Measurements from ENCODE around the gene MMP24. TPM values are rescaled to one million over a fixed set of nuclear protein-coding genes. Genes with fewer than 3 reads are reported as not detected.

MMP24 gene
- total RNA-seq, 2 donors from 2014 or later: 0.52 to 0.88 TPM

DNA sequence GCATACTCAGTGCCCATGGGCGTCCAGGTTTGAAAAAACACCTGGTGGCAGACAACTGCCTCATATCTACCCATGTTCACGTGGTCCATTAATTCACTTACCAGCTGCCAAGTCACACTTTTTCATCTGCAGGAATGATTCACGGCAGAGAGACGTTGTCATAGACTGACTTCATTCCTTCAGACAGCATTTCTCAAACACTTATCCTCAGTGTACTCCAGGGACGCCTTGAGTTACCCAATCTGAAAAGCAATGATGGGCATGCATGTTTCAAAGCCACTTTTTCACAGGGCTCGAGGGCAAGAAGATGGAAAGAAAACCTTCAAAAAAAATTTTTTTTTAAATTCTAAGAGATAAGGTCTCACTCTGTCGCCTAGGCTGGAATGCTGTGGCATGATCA, 45.4 kb downstream of the MMP24 start:
- intact Hi-C loops (cut with DNase I): loop anchor here in 1 of 2 donors (10.0 kb wide), 1 partner anchor 177 kb away; the partner anchor contains the start of gene TRPC4AP
- no peak for DNase-seq (ENCODE audit: low spot score)

DNA sequence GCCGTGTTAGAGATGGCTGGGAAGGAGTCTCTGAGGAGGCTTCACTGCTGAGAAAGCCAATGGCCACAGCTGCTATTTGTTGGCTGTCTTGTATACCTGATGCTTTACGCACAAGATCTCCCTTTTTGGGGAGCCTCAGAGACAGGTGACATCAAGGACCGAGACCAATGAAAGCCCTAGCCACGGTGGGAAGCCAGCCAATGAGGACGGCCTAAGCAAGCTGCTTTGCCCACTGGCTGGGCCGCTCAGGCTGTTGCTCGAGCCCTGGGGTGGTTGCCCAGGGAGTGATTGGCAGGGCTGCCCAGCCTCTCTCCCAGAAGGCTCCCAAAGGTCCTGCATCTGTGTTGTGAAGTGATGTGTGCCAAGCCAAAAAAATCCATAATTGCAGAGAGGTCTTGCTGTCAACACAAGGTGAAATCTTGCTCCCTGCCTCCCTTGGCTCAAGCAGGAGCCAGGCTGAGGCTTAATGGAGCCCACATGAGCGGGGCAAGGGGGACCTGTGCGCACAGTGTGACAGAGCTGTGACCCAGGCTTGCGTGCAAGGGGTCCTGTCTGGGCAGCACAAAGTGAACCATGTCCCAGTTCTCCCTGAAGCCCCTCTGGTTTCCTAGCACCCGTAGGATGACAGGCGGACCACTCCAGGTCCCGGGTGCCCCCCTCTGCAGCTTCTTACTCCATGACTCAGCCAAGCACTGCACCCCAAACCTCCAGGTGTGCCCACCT, 47.1 kb downstream of the MMP24 start:
- intact Hi-C loops (cut with DNase I): loop anchor here in 1 of 2 donors (10.0 kb wide), 1 partner anchor 179 kb away; the partner anchor contains the start of gene TRPC4AP
- no peak for DNase-seq (ENCODE audit: low spot score)

DNA sequence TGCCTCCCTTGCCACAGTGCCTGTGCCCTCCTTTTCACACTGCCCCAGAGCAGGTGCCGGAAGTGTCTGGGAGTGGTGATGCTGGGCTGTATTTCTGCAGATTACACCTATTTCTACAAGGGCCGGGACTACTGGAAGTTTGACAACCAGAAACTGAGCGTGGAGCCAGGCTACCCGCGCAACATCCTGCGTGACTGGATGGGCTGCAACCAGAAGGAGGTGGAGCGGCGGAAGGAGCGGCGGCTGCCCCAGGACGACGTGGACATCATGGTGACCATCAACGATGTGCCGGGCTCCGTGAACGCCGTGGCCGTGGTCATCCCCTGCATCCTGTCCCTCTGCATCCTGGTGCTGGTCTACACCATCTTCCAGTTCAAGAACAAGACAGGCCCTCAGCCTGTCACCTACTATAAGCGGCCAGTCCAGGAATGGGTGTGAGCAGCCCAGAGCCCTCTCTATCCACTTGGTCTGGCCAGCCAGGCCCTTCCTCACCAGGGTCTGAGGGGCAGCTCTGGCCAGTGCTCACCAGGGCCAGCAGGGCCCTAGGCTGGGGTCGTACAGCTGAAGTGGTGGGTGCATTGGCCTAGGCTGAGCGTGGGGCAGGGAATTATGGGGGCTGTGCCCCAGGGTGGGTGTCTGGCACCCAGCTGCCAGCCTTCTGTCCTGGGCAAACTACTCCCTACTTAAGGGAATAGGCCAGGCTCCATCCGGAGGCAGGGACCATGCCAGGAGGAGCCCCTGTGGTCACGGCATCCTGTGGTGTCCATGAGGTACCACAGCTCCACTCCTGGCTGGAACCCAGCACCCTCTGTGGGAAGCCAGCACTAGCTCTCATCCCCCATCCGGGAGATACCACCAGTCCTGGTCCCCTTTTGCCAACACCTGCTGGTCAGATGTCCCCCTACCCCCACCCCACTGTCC, 47.9 kb downstream of the MMP24 start:
- DNase-seq (ENCODE audit: low spot score): no peak
- intact Hi-C loops (cut with DNase I): loop anchor here in 1 of 2 donors (10.0 kb wide), 1 partner anchor 180 kb away; the partner anchor contains the start of gene TRPC4AP

DNA sequence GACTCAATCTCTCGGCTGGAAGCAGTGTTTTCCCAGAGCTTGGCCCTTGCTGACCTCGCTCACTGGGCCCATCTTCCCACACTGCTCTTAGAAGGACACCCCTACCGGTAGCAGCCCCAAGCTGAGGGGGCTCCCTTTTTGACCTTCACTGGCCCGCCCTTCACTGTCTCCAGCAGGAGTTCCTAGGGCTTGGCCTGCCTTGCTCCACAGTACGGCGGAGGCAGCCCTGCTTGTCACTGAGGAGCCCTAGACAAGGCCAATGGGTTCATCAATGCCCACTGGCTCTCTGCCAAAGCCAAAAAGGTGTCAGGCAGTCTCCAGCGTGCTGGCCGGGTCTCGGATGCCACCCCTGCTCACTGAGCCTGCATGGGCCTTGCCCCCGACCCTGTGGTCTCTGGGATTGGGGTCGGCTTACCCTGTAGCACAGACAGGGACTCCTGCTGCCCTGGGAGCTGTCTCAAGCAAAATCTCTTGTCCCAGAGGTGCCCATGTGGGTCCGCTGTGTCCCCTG, 49.3 kb downstream of the MMP24 start:
- no peak for DNase-seq (ENCODE audit: low spot score)
- intact Hi-C loops (cut with DNase I): loop anchor here in 1 of 2 donors (10.0 kb wide), 1 partner anchor 181 kb away; the partner anchor contains the start of gene TRPC4AP

DNA sequence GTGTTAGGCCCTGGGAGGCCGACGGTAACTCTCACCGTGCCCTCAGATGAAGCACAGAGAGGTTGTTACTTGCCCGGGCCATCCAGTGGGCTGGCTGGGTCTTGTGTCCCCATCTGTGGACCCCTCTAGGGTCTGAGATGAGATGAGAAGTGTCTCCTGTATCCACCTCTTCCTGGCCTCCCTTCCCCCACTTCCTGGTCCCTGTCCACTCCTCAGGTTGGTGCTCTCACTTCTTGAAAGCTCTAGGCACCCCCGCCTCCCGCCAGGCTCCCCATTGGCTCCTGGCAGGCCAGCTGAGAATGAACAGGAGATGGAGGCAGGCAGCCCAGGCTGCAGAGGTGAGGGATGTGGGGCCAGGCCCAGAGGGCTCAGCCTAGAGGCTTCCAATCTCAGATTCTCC, 49.9 kb downstream of the MMP24 start:
- no peak for DNase-seq (ENCODE audit: low spot score)

DNA sequence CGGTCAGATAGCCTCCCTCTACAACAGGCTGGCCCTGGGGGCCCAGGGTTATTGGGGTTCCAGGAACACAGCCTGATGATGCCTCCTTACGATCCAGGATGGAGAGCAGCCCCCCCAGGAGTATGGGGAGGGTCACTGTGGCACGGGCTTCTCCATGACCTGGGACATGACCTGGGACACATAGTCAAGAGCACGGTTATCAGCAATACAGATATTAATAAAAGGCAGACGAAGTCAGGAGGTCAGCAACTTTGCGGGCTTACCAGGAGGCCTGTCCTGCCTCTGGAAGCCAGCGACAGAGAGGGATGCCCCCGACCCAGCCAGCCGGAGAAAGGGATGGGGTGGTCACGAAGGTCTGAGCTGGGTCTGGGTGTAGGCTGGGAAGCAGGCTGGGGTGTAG, 50.6 kb downstream of the MMP24 start:
- intact Hi-C loops (cut with DNase I): loop anchor here in 1 of 2 donors (10.0 kb wide), 1 partner anchor 182 kb away; the partner anchor contains the start of gene TRPC4AP
- DNase-seq (ENCODE audit: low spot score): no peak

More for the DNA sequence above, 49.9 kb downstream of the MMP24 start:
- intact Hi-C loops (cut with DNase I): loop anchor here in 1 of 2 donors (10.0 kb wide), 1 partner anchor 182 kb away; the partner anchor contains the start of gene TRPC4AP

DNA sequence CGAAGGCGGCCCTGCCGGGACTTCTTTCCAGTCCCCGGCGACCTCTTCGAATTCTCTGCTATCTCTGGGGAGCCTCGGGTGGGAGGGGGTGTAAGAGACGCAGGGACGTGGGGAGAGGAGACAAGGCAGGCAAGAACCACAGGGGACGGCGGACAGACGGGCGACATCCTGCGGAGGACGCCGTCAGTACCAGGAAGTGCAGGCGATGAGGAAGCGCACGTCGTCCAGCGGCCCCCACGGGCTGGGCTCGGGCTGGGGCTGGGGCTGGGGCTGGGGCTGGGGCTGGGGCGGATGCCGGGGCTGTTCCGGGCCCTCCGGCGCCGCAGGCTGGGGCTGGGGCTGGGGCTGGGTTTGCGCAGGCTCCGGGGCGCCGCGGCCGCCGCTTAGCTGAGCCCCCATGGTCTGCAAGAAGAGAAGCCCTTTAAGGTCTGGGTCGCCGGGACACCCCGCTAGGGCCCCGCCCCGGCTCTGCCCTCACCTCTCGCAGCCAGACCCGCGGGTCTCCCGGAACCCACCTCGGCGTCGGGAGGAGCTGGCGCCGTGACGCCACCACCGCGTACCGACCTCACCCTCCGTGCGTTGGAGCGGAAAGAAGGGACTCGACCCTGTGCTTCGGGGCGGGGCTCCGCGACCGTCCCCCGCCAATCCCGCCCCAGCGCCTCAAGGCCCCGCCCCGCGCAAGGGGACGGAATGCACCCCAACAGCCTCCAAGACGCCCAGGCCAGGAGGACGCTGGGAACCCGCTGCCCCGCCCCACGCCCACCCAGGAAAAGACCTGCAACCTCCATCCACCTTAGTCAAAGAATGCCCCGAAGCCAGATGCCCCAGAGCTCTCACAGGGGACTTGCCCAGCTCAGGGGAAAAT, 51.3 kb downstream of the MMP24 start, which contains the start of gene MMP24OS:
Gene MMP24OS, minus strand, starts transcription at position 592 of the 865 bp plus-strand sequence. Its CDS starts 193 bp downstream, at position 399.
- intact Hi-C loops (cut with DNase I): loop anchor here in 1 of 2 donors (10.0 kb wide), 1 partner anchor 183 kb away; the partner anchor contains the start of gene TRPC4AP
- DNase-seq (ENCODE audit: low spot score): peak; percentile 98

DNA sequence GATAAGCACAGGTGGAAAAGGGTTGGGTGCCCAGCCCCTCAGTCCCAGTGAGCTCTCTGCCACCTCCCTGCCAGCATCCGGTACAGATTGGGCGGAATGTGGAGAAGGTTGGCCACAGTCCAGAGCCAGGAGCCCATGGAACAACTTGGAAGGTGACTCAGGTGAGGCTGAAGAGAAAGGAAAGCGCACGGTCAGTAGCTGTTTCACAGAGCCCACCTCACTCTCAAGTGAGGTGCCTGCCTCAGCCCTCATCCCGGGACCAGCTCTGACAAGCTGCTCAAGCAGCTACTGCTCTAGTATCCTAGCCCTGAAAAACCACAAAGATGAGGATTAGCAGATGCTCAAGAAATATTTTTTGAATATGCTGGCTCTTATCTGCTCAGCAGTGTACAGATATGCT, 52.5 kb downstream of the MMP24 start:
- no peak for DNase-seq (ENCODE audit: low spot score)
- intact Hi-C loops (cut with DNase I): loop anchor here in 1 of 2 donors (10.0 kb wide), 1 partner anchor 184 kb away; the partner anchor contains the start of gene TRPC4AP

DNA sequence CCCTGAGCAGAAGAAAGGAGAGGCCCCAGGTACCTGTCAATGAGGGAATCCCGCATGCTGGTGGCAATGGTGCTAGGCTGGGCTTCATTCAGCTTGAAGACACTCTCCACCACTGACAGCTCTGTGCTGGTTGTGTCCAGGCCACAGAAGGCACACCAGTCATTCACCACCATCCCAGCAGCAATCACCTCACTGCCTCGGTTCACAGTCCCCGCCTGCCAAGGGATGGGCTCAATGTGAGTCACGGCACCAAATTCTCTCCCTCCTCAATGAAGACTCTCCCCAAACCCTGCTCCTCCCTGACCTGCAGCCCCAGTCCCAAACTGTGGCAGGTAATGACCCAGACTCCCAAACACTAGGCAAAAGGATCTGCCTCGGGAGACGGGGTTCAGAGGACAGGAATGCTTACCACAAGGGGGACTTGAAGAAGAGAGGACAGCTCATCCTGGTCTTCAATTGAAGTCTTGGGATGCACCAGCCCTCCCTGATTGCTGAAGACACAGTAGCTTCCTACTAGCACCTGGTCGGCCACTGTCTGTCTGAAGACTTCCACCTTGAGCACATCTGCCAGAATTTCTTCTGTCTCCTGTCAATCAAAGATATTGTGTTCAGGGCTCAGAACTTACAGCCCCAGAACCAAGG, 53.2 kb downstream of the MMP24 start:
- no peak for DNase-seq (ENCODE audit: low spot score)
- intact Hi-C loops (cut with DNase I): loop anchor here in 1 of 2 donors (10.0 kb wide), 1 partner anchor 185 kb away; the partner anchor contains the start of gene TRPC4AP

DNA sequence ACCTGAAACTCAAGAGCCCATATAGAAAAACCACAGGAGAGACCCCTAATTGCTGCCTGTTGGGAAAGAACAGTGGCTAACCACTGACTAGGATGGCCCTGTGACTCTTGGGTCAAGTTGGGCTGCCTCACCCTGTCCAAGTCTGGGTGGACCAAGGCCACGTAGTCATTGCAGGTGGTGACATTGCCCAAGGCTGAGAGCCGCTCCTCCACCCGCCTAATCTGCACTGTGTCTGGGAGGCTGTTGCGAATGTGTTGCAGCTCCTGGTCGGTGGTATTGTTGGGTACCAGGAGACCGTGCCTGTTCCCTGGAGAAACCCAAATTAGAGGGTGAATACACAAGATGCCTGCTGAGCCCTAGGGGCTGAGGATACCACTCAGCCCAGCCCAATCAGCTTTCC, 54.0 kb downstream of the MMP24 start:
- no peak for DNase-seq (ENCODE audit: low spot score)
- intact Hi-C loops (cut with DNase I): no loop called here

DNA sequence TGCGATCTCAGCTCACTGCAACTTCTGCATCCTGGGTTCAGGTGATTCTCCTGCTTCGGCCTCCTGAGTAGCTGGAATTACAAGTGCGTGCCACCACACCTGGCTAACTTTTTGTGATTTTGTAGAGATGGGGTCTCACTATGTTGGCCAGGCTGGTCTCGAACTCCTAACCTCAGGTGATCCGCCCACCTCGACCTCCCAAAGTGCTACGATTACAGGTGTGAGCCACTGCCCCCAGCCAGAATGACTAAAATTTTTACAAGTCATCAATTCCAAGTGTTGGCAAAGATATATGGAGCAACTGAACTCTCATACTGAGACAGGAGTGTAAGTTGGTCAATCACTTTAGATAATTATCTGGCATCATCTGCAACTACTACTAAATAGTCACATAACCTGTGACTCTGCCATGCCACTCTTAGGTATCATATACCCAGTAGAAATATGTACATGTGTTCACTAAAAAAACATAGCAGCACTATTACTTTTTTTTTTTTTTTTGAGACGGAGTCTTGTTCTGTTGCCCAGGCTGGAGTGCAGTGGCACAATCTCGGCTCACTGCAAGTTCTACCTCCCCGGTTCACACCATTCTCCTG, 55.1 kb downstream of the MMP24 start:
- intact Hi-C loops (cut with DNase I): no loop called here
- no peak for DNase-seq (ENCODE audit: low spot score)

DNA sequence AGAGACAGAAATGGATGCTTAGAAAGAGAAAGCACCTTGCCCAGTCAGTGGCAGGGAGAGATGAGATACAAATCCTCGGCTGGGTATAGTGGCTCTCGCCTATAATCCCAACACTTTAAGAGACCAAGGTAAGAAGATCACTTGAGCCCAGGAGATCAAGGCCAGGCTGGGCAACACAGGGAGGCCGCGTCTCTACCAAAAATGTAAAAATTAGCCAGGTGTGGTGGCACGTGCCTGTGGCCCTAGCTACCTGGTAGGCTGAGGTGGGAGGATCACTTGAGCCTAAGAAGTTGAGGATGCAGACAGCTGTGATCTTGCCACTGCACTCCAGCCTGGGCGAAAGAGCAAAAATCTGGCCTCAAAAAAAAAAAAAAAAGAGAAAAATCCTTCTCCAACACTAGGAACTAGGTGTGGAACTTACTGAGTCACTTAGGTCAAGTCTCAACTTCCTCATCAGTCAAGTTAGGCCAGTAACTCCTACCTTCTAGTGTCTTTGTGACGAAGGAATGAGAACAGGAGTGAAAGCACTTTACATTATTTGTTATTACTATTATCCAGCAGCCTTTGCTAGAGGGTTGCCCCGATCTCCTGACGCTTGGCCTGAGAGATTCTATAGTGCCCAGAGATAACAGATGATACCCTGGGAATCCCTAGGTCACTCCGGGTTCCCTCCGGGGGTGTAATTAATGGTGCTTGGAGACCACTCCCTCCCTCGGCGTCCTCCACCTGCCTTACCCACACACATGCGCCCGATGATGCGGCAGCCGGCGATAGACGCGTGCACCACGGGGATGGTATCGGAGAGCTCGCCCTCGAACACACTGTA, 57.2 kb downstream of the MMP24 start:
- DNase-seq (ENCODE audit: low spot score): no peak
- intact Hi-C loops (cut with DNase I): no loop called here

DNA sequence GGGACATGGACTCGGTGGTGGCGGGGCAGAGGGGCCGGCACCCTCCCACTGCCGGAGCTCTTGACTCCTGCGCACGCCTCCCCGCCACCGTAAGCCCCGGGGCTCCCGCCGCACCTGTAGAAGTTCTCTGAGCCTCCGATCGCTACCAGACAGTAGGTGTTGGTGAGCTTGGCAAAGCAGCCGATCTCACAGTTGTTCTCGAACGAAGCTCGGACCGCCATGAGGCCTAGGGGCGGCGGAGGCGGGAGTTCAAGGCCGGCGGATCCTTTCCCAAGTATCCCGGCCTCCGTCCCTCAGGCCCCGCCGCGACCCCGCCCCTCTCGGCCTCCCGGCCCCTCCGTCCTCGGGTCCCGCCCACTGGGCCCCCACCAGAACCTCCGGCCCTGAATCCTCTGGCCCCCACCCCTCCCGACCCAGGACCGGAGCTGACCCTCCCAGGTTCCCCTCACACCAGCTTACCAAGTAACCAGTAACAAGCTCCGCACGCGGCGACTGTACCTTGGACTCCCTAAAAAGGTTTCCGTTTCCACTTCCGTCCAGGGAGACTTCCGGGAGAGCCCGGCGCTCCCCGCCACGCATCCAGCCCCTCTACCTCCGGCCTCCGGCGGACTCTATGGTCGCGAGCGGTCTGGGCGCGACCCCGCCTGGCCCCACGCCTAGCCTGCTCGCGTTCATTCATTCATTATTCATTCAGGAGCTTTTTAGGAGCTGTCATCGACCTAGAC, 57.9 kb downstream of the MMP24 start, which contains the start of gene EIF6:
Gene EIF6, minus strand, starts transcription at position 506 of the 725 bp plus-strand sequence. Its CDS starts 285 bp downstream, at position 221.
- intact Hi-C loops (cut with DNase I): no loop called here
- DNase-seq (ENCODE audit: low spot score): peak; percentile 95

DNA sequence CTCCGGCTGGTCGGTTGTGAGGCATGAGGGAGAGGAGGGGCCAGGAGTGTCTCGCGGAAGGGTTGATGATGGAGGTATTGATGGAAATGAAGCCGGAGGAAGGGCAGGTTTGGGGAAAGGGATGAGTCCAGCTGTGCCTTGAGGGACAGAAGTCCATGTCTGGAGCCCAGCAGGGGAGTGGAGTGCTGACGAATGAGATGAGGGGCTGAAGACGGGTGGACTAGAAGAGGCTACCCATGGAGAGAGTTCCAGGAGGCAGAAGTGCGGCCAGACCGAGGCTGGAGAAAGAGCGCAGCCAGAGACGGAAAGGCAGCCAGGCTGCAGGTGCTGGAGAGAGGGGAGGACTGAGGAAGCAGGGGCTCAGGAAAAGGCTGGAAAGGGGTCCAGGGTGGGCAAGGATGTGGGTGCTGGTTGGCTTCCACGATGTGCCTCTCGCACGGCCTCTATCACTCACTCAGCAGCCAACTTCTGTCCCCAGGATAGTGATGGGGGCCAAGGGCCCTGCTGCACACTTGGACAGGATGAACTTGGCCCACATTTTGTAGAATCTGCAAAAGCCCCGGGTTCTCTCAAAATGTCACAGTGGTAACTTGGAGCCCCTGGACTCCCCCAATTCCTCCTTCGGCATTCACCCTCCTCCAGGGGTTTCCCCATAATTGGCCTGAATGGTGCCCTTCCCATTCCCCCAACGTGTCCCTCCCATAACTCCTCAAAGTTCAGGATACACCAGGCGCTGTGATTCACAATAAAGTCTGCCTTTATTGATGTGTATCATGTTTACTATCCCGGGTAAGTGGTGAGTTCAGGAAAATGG, 58.7 kb downstream of the MMP24 start:
- intact Hi-C loops (cut with DNase I): no loop called here
- DNase-seq (ENCODE audit: low spot score): no peak

DNA sequence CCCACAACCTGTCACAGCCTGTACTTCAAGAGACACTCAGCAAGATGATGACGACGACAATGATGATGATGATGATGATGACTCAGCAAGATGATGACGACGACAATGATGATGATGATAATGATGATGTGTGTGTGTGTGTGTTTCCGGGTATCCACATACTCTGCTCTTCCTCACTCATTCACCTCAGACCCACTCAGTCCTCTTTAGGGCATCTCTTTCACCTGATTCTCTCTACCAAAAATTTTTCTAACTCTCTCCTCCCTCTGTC, 59.3 kb downstream of the MMP24 start:
- intact Hi-C loops (cut with DNase I): no loop called here
- DNase-seq (ENCODE audit: low spot score): no peak
